NCI-H226 (cell line): Measurements from ENCODE around the gene NCSTN.

Source experiments
- DNase-seq: peaks from one replicate; pipeline ENCODE4 v3.0.0-alpha.2; 2015

Gene NCSTN

GRCh38 chr1:160342953-160343869 lies at the start of gene NCSTN, which contains the start of gene COPA:
Gene NCSTN, plus strand, starts transcription at chr1:160343383. Its CDS starts 14 bp downstream, at chr1:160343397.
Gene COPA, minus strand, starts transcription at chr1:160343250. Its CDS starts 80 bp downstream, at chr1:160343170.
- DNase-seq, result peak; percentile 95

DNA sequence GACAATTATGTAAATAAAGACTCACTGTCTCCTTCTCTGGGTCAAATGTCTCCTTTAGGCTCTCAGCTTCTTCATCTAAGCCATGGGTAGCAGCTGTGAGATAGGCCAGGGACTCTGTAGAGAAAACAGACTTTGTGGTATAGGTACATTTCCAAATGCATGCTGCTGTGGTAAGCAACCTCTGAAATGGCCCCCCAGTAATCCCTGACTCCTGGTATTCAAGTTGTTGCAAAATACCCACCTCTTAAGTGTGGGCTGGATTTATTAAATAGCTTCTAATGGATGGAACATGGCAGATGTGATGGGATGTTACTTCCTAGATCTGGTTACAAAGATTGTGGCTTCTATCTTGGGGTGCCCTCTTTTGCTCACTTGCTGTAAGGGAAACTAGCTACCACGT lies 47.1 kb upstream of the NCSTN start:
- no peak for DNase-seq

DNA sequence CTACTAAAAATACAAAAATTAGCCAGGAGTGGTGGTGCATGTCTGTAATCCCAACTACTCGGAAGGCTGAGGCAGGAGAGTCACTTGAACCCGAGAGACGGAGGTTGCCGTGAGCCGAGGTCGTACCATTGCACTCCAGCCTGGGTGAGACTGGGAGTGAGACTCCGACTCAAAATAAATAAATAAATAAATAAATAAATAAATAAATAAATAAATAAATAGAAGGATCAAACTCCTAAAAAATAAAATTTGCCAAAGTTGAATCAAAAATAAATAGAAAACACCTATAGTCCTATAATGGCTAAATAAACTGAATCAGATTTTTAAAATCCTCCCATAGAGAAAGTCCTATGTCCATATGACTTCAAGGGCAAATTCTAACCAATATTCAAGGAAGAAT lies 43.0 kb upstream of the NCSTN start:
- no peak for DNase-seq

GRCh38 chr1:160307118-160307791 lies 35.9 kb upstream of the NCSTN start:
- DNase-seq, result no peak

DNA sequence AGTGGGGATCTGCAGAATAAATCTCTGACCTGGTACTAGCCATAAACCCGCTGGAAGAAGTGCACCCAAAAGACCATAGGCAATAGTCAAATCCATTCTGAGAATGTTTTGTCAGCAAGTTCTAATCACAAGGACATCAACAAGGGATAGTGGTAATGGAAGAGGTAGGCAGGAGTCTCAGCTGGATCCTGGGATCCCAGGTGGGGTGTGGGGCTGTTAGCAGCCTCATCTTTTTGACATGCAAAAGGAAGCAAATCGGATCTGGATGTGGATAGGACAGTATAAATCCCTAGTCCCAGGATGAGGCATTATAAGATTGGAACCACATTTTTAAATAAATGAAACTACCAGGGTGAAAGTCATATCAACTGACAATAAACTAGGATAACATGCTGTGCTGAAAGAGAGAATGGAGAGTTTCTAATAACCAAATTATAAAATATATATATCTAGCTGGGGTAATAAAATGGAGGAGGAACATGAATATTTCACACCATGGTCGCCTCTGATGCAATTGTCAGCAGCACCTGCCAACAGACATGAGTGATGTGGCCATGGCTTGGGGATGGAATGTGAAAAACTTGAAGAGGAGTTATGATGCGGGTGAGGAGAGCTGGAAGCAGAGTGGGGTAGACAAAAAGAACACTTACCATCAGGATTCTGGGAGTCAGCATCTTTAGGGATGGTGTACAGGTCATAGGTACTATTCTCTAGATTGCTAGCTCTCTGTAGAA lies 34.6 kb upstream of the NCSTN start:
- DNase-seq, result no peak

GRCh38 chr1:160309185-160309557 lies 34.0 kb upstream of the NCSTN start:
- DNase-seq, result no peak

GRCh38 chr1:160309571-160309970 lies 33.6 kb upstream of the NCSTN start:
- DNase-seq, result no peak

- no peak for DNase-seq
Measured at GRCh38 chr1:160315359-160315758, 27.8 kb upstream of the NCSTN start.

DNA sequence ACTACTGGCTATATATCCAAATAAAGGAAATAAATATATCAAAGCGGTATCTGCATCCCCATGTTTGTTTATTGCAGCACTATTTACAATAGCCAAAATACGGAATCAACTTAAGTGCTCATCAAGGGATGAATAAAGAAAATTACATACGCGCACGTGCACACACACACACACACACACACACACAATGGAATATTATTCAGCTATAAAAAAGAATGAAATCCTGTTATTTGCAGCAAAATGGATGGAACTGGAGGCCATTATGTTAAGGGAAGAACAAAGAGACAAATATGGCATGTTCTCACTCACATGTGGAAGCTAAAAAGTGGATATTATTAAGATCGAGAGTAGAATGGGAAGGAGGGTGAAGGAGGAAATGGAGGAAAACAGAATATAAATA lies 20.4 kb upstream of the NCSTN start:
- DNase-seq, result no peak

DNA sequence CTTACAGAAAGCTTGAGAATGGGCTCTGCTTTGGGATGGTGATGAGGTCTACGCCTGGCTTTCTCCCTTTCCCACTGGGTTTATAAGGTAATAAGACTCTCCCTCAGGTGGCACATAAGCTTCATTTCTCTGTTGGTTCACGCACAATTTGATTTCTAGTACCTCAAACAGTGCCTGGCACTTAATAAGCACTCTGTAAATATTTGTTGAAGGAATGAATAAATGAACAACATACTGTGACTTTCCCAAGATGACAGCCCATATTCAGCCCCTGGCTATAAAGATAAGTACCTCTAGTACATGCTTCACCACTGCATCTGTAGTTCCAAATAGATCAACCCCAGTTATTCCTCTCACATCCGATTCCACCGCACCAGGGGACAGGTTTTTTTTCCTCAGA lies 17.9 kb upstream of the NCSTN start:
- no peak for DNase-seq

GRCh38 chr1:160326418-160326817 lies 16.8 kb upstream of the NCSTN start:
- no peak for DNase-seq

DNA sequence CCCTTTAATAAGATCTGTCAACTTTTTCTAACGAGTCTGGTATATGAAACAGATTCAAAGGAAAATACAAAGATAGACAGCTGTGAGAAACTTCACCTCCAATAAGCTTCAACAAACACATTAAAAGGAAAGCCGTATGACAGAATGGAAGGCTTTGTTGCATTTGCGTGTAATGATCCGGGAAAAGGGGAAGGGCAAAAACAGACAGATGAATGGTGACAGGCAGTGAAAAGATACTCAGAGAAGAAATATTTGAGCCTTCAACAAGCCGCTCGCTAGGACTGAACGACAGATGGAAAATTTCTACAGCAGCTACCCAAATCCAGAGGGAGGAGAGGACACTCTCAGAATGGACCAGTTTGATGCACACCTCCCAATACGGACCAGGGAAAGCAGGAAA lies 15.0 kb upstream of the NCSTN start:
- no peak for DNase-seq

DNA sequence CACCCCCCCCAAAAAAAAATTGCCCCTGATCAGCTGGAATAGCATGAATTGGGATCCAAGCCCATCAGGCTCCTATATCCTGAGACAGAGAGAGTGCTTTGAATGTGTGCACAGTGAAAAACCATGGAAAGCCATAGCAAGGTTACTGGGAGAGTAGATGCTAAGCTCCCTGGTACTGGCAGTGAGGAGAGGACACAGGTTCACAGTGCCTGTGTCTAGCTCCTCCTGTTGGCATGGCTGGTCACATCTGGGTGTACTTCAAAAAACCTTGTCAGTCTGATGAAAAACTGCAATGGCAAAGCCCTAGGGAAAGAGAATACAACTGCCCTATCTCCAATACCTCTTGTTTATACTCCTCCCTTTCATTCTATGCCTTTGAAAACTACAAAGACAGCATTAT lies 13.1 kb upstream of the NCSTN start:
- DNase-seq, result no peak

DNA sequence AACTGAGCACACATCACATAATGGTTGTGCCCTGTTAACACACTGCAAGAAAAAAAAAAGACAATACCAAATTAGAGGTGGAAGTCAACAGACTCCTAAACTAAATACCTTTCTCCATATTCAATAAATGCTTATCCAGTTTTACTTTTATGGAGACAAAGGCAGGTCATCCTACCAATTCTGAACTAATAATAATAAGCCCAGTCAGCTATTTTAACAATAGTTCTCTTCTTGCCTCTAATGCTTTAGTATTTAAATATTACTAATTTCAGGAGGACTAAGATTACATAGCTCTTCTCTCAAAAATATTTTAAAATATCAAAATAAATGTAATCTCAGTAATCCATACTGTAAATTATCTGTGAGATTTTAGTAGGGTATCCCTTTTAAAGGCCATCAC lies 10.7 kb upstream of the NCSTN start:
- no peak for DNase-seq

DNA sequence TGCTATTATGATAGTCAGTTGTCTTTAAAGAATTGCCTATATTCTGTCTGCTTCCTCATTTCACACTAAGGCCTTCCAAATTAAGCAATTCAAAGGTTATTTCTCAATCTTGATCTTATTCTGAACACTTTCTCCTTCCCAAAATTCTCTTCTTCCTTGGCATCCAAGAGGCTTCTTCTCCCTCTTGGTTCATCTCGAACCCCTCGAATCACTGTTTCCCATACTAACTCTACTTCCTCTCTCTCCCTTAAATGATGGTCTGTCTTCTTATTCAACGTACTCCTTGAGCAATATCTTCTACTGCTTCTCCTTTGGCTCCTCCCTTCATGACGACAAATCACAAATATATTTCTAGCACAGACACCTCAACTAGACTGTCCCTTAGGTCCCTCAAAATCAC lies 4.6 kb upstream of the NCSTN start:
- no peak for DNase-seq

DNA sequence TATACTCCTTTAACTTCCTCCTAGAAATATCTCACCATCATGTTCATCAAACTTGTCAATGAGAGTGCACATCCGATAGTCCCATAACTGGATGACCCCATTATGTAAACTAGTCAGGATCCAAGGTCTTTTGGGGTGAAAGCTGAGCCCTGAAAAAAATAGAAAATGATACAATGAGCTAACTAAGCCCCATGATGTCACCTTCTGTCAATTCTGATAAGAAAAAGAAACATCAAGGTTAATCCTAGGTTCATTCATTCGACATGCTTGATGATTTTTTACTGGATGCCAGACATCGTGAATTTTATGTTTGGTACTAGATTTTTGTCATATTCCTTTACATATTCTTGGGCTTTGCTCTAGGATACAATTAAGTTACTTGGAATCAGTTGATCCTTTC lies 3.0 kb upstream of the NCSTN start:
- no peak for DNase-seq

DNA sequence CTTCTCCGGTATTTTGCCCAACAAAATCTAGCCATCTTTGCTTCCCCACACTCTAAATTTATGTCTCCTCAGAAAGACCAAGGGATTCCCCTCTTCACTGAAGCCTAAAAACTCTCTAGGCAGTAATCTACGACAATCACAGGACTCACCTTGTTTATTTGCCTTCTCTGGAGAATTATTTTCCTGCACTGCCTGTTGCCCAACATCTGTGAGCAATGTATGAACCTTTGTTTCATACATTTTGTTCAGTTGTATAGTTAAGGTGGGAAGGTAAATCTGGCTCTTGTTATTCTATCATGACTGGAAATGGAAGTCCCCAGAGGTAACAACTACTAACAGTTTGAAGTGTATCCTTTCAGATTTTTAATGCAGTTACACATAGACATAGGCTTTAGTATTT lies 2.3 kb upstream of the NCSTN start:
- DNase-seq, result no peak

- DNase-seq, result no peak
Measured at GRCh38 chr1:160342526-160342925, 657 bp upstream of the NCSTN start.

GRCh38 chr1:160344241-160344640 lies 1.1 kb downstream of the NCSTN start:
- DNase-seq, result no peak

GRCh38 chr1:160344936-160345335 lies 1.8 kb downstream of the NCSTN start:
- DNase-seq, result no peak

GRCh38 chr1:160346463-160346862 lies 3.3 kb downstream of the NCSTN start:
- no peak for DNase-seq

DNA sequence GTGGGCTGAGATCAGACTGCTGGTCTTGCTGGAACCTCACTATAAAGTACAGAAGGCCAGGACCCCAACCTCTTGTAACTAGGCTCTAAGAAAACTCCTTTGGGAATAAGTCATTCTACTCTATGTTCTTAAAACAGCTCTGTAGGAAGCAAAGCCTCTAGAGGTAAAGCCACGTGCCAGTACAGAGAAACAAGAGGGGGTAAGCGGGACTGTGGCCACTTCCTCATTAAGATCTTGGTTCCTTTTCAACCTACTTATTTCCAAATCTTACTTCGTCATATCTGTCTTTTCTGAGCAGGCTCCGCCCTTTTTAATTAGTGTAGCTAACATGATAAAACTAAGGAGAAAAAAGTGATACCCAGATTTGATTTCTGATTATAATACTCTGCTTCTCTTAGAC lies 3.8 kb downstream of the NCSTN start:
- DNase-seq, result no peak

DNA sequence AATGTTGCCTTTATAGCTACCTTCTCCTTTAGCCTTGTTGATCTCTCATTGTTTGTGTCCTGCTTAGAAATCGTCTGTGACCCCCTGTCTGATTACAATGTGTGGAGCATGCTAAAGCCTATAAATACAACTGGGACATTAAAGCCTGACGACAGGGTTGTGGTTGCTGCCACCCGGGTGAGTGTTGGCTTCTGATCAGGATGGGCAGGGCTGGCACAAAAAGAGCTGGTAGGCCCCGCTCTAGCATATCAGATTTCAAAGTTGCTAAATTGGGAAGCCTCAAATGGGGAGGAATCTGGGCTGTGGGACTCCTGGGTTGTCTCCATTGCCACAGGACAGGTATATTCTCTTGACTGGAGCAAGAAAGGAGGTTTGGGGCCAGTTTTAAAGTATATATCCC lies 8.4 kb downstream of the NCSTN start:
- no peak for DNase-seq

GRCh38 chr1:160352555-160352954 lies 9.4 kb downstream of the NCSTN start:
- DNase-seq, result no peak
